Activated T-helper 1 cell treated with anti-CD3 and anti-CD28 coated beads, Interleukin-2, amount 50 U/mL, for 16 hours (primary cell): ENCODE results near the gene C12orf75.
"Not testable (repeated sequence)": the region's sequence is repeated elsewhere in the genome, so short reads cannot be mapped to it uniquely, and the experiment has no call there.

Source experiments
- DNase-seq, 2 donors: peaks; one replicate each; pipeline ENCODE4 v3.0.0-alpha.2; 2020; ENCODE audit warnings: low read depth in 1 of 2, low spot score in 1 of 2

C12orf75 gene

GRCh38 chr12:105334582-105334981 is 4.1 kb downstream of the C12orf75 start:
- DNase-seq: no peak

GRCh38 chr12:105335856-105336255 is 5.4 kb downstream of the C12orf75 start:
- DNase-seq: no peak

- no peak for DNase-seq
Observed at GRCh38 chr12:105336411-105336810, 5.9 kb downstream of the C12orf75 start.

- no peak for DNase-seq
Observed at GRCh38 chr12:105337391-105337790, 6.9 kb downstream of the C12orf75 start.

GRCh38 chr12:105338966-105339365 is 8.5 kb downstream of the C12orf75 start:
- DNase-seq: no peak

- DNase-seq: no peak
Observed at GRCh38 chr12:105341010-105341409, 10.5 kb downstream of the C12orf75 start.

- DNase-seq: not testable (repeated sequence)
Observed at GRCh38 chr12:105341620-105342019, 11.1 kb downstream of the C12orf75 start.

- DNase-seq: no peak
Observed at GRCh38 chr12:105342464-105342863, 12.0 kb downstream of the C12orf75 start.

- DNase-seq: no peak
Observed at GRCh38 chr12:105343836-105344235, 13.3 kb downstream of the C12orf75 start.

GRCh38 chr12:105347499-105347898 is 17.0 kb downstream of the C12orf75 start:
- DNase-seq: no peak

GRCh38 chr12:105348142-105348541 is 17.7 kb downstream of the C12orf75 start:
- DNase-seq: no peak

GRCh38 chr12:105348561-105348960 is 18.1 kb downstream of the C12orf75 start:
- no peak for DNase-seq

GRCh38 chr12:105349138-105349537 is 18.6 kb downstream of the C12orf75 start:
- no peak for DNase-seq

- no peak for DNase-seq
Observed at GRCh38 chr12:105351523-105351922, 21.0 kb downstream of the C12orf75 start.

GRCh38 chr12:105352052-105352451 is 21.6 kb downstream of the C12orf75 start:
- DNase-seq: no peak

- no peak for DNase-seq
Observed at GRCh38 chr12:105352940-105353635, 22.6 kb downstream of the C12orf75 start.

GRCh38 chr12:105355752-105356151 is 25.3 kb downstream of the C12orf75 start:
- DNase-seq: no peak

GRCh38 chr12:105357162-105357691 is 26.7 kb downstream of the C12orf75 start:
- no peak for DNase-seq

- no peak for DNase-seq
Observed at GRCh38 chr12:105358789-105359188, 28.3 kb downstream of the C12orf75 start.

- DNase-seq: no peak
Observed at GRCh38 chr12:105359856-105360255, 29.4 kb downstream of the C12orf75 start.

GRCh38 chr12:105363890-105364289 is 33.4 kb downstream of the C12orf75 start:
- no peak for DNase-seq

GRCh38 chr12:105365231-105365630 is 34.7 kb downstream of the C12orf75 start:
- DNase-seq: no peak

- no peak for DNase-seq
Observed at GRCh38 chr12:105368047-105368646, 37.7 kb downstream of the C12orf75 start.
